ENCODE measurements around the gene BTC. TPM values are rescaled to one million over a fixed set of nuclear protein-coding genes. Genes with fewer than 3 reads are reported as not detected.

Gene BTC
- total RNA-seq, 2 experiments from 2014 or later: not detected

DNA sequence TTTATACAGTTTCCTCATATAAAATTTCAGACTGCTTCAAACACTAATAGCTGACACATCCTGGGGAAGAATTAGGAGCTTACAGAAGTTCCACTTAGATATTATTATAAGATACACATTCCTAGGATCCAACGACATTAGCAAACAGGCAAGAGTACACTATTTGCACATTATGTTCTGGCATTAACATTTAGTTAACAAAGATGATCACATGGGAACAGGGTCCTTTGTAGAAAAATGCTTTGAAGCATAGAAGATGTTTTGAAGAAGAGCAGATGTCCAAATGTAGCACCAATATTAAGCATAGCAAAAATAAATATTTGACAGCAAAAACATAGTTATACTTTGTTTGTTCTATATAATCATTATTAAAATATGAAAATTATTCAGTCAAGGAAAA, 52.1 kb downstream of the BTC start:
- CTCF ChIA-PET: no interaction called here

DNA sequence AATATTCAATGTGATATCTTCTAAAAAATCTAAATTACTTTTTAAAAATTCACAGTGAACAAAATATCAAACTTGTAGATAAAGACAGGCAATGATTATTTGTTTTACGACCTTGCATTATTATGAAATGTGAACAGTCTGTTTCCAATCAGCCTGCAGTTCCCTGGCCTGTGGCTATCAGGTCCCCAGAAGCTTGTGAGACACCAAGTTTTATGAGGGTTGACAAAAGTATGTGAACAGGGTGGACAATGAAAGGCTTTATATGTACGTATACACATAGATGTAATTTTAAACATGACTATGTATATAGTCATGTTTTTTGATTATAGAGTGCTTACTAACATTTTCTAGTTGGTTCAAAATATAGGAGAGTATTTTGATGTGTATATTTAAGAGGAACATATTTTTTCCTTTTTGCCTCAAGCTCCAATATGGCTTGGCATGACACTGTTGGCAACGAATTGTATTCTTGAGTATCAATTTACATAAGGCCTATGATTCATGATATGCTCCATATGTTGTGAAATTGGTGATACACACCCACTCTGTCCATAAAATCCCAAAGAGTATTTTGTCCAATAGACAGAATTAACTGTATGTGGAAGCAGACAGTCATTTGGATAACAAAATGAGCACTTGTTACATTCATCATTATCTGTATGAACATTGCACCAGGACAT, 55.7 kb downstream of the BTC start:
- H3K36me3 Mint-ChIP-seq (ENCODE audit: low read depth): no peaks in the 10 kb centered on the region
- Histone ChIP-seq H3K27me3 (ENCODE audit: control insufficient read depth in 1 of 2, insufficient read depth in 2 of 2, low read length in 2 of 2) (no peaks in the 10 kb centered on the region), H3K4me1 (ENCODE audit: insufficient read depth, low read length) (no peaks in the 10 kb centered on the region), H3K27ac (ENCODE audit: low read depth in 1 of 2, low read length in 2 of 2) (no peak overlapping the region), H3K4me3 (ENCODE audit: low read length) (no peak overlapping the region), H3K9me3 (ENCODE audit: control insufficient read depth in 1 of 2, insufficient read depth in 1 of 2, low read length in 2 of 2) (no peaks in the 10 kb centered on the region), H3K36me3 (ENCODE audit: insufficient read depth, low read length) (no peaks in the 10 kb centered on the region)
- CTCF ChIA-PET: no interaction called here
- H3K4me3 Mint-ChIP-seq: no peak overlapping the region
- TF ChIP-seq, protein P1, sequence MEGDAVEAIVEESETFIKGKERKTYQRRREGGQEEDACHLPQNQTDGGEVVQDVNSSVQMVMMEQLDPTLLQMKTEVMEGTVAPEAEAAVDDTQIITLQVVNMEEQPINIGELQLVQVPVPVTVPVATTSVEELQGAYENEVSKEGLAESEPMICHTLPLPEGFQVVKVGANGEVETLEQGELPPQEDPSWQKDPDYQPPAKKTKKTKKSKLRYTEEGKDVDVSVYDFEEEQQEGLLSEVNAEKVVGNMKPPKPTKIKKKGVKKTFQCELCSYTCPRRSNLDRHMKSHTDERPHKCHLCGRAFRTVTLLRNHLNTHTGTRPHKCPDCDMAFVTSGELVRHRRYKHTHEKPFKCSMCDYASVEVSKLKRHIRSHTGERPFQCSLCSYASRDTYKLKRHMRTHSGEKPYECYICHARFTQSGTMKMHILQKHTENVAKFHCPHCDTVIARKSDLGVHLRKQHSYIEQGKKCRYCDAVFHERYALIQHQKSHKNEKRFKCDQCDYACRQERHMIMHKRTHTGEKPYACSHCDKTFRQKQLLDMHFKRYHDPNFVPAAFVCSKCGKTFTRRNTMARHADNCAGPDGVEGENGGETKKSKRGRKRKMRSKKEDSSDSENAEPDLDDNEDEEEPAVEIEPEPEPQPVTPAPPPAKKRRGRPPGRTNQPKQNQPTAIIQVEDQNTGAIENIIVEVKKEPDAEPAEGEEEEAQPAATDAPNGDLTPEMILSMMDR (IDR thresholded peaks at IDR 0.05): no peak
- no peaks in the 10 kb centered on the region for H3K27me3 Mint-ChIP-seq
- DNase-seq (no peak), ATAC-seq (ENCODE audit: poor library complexity) (no peak)
- intact Hi-C loops (cut with DNase I, micrococcal nuclease): no loop called here
- no peak overlapping the region for H3K27ac Mint-ChIP-seq
- POLR2A ChIA-PET: no interaction called here
- no peaks in the 10 kb centered on the region for H3K4me1 Mint-ChIP-seq (ENCODE audit: low read depth)
- no peaks in the 10 kb centered on the region for H3K9me3 Mint-ChIP-seq

More for the DNA sequence above, 52.1 kb downstream of the BTC start:
- intact Hi-C loops (cut with DNase I, micrococcal nuclease): no loop called here
- H3K27me3 ChIP-seq (ENCODE audit: control insufficient read depth in 1 of 2, insufficient read depth in 2 of 2, low read length in 2 of 2): no peaks in the 10 kb centered on the region
- no peaks in the 10 kb centered on the region for H3K36me3 Mint-ChIP-seq (ENCODE audit: low read depth)
- TF ChIP-seq, protein P1 (IDR thresholded peaks at IDR 0.05): no peak
- H3K4me3 ChIP-seq (ENCODE audit: low read length): no peak overlapping the region
- no peaks in the 10 kb centered on the region for H3K36me3 ChIP-seq (ENCODE audit: insufficient read depth, low read length)
- H3K4me1 Mint-ChIP-seq (ENCODE audit: low read depth): no peaks in the 10 kb centered on the region
- H3K9me3 ChIP-seq (ENCODE audit: control insufficient read depth in 1 of 2, insufficient read depth in 1 of 2, low read length in 2 of 2): no peaks in the 10 kb centered on the region
- H3K27me3 Mint-ChIP-seq: peaks cover 4% of the 10 kb centered on the region
- no peaks in the 10 kb centered on the region for H3K4me1 ChIP-seq (ENCODE audit: insufficient read depth, low read length)
- H3K27ac ChIP-seq (ENCODE audit: low read depth in 1 of 2, low read length in 2 of 2): no peak overlapping the region
- no peak overlapping the region for H3K27ac Mint-ChIP-seq
- H3K9me3 Mint-ChIP-seq: no peaks in the 10 kb centered on the region
- POLR2A ChIA-PET: no interaction called here
- no peak for ATAC-seq (ENCODE audit: poor library complexity)
- DNase-seq: no peak
- H3K4me3 Mint-ChIP-seq: no peak overlapping the region

DNA sequence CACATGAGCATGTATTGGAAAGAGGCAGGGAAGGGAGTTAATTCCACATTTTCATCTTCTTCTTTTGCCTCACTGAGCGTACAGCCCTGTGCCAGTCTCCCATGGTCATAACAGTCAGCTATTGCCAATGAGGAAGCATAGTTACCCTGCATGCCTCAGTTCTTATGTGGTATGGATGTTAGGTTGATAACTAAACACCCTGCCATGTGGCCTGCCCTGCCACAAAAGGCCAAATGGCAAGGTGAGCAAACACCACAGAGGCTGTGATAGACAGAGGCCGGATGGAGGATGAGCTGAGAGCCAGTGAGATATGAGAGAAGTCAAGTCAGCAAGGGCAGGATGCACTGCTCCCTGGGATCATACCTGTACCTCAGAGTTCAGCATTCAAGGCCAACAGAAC, 59.3 kb downstream of the BTC start:
- CTCF ChIA-PET: no interaction called here
- H3K27ac Mint-ChIP-seq: no peak overlapping the region

More for the DNA sequence above, 59.3 kb downstream of the BTC start:
- no peak for ATAC-seq (ENCODE audit: poor library complexity)
- POLR2A ChIA-PET: no interaction called here
- no peaks in the 10 kb centered on the region for H3K4me1 ChIP-seq (ENCODE audit: insufficient read depth, low read length)
- H3K36me3 Mint-ChIP-seq (ENCODE audit: low read depth): no peaks in the 10 kb centered on the region
- H3K9me3 Mint-ChIP-seq: no peaks in the 10 kb centered on the region
- no peaks in the 10 kb centered on the region for H3K27me3 Mint-ChIP-seq
- H3K4me1 Mint-ChIP-seq (ENCODE audit: low read depth): no peaks in the 10 kb centered on the region
- no peaks in the 10 kb centered on the region for H3K27me3 ChIP-seq (ENCODE audit: control insufficient read depth in 1 of 2, insufficient read depth in 2 of 2, low read length in 2 of 2)
- TF ChIP-seq, protein P1 (IDR thresholded peaks at IDR 0.05): no peak
- H3K4me3 Mint-ChIP-seq: no peak overlapping the region
- H3K9me3 ChIP-seq (ENCODE audit: control insufficient read depth in 1 of 2, insufficient read depth in 1 of 2, low read length in 2 of 2): no peaks in the 10 kb centered on the region
- no peaks in the 10 kb centered on the region for H3K36me3 ChIP-seq (ENCODE audit: insufficient read depth, low read length)
- intact Hi-C loops (cut with DNase I, micrococcal nuclease): no loop called here
- H3K4me3 ChIP-seq (ENCODE audit: low read length): no peak overlapping the region
- DNase-seq: no peak
- no peak overlapping the region for H3K27ac ChIP-seq (ENCODE audit: low read depth in 1 of 2, low read length in 2 of 2)

All from CD4-positive, alpha-beta T cell (primary cell).